ENCODE data around the gene LARP4B.

LARP4B gene

DNA sequence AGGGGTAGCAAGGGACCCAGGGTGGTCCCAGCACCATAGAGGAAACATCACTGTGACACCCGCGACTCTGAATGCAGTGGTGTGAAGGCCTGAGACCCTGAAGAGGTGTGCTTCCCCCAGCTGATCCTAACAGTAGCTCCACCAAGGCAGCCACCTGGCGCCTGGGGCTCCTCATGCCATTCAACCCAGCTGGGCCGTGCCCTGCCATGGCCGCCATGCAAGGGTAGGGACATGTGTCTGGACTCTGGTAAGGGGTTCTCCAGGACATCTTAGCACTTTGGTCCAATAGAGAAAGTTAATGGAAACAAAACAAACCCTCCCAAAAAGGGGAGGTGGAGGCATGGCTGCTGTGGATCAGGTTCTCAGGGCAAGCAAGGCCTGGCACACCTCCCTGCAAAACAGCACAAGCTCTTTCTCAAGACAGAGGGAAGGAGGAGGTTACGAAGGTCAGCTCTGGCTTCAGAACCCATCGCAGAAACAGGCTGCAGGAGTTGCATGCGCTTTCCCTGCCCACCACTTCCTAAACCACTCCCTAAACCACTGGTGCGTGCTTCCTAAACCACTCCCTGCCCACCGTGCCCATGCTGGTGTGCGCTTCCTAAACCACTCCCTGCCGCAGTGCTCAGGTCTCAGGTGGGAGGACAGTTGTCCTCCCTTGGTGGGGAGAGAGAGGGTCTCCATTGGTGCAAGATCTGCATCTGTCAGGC, 108.7 kb downstream of the LARP4B start:
- no peak for FAIRE-seq

DNA sequence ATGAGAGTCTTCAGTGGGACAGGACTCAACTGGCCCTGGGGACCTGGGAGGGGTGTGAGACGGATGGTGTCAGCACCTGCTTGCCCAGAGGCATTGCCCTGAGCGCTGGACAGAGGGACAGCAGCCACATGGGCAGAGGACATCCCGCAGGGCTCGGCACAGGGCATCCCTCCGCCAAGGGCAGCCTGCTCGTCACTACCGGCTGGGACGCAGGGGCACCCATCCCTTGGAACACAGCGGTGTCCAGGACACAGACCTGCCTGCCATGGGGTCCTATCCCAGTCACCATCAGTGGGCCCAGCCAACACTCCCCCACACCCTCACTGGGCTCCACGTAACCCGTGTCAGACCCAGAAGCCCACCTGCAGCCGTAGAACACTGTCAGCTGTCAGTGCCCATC, 109.3 kb downstream of the LARP4B start:
- FAIRE-seq: no peak

DNA sequence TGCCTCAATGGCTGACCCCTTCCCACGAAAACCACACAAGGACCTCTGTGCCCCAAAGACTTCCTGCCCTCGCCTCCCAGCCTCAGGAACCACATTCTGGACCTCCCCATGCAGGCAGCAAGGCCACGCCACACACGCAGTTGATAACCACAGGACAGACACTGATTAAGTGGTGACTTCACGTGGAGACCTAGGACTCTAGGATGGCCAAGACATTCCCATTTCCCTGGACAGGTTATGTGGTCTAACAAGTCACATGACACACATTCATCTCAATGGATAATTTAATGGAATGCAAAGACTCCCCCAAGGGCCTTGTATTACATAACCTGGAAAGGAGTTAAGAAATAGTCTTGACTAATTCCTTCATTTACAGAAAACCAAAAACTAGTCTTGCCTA, 110.2 kb downstream of the LARP4B start:
- FAIRE-seq: no peak

DNA sequence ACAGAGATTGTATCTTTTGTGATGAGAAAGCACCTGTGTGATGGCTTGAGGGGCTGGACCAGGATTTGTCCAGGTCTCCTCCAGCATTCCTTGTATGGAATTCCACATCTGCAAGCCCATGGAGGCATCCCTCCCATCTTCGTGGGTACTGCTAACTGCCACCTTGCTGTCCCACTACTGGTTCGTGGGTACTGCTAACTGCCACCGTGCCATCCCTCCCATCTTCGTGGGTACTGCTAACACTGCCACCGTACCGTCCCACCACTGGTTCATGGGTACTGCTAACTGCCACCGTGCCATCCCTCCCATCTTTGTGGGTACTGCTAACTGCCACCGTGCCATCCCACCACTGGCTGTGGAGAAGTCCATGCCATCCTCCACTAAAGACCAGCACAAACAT, 111.7 kb downstream of the LARP4B start:
- no peak for FAIRE-seq

DNA sequence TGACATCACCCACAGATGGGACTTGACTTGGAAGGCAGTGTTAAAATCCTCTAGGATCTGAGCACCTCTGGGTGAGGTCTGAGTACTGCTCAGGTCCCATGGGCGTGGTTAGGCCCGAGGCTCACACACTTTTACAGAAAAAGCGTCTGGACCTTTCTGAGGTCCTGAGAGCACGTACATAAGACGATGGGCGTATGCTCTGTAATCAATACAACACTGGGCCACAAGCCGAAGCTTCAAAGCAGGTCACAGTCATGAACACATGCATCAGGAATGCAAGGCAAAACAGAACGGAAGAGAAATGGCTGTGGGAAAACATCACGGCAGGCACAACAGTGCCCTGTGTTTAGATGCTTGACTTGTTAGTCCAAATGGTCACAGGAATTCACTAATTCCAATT, 112.2 kb downstream of the LARP4B start:
- FAIRE-seq: no peak

DNA sequence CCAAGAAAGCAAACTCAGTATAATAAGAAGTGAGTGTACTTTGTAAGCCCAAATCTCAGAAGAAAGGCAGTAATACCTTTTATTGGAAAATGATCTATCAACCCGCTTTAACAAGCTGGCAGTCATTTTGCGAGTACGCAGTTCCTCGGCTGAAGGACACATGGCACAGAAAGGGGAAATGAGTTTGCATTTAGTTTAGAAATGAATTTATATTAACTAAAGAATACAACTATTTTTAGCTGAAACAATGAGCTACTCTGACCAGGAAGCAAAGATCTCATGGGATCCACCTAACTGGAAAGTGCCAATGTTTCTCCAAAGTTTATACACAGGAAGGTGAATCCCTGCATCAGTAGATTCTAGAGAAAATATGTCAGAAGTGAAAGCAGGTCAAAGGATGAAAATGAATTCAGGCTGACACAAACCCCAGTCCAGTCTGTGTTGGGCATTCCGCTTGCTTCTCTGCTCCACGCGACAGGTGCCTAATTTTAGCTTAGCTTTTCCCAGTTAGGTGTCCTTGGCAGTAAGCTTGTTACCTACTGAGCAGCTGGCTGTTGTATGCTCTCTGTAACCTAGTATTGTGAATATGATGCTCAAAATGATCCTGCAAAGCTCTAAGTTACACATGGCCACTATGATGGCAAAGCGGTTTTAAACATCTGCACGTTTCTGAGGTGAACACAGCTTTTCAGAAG, 112.8 kb downstream of the LARP4B start:
- FAIRE-seq: no peak

DNA sequence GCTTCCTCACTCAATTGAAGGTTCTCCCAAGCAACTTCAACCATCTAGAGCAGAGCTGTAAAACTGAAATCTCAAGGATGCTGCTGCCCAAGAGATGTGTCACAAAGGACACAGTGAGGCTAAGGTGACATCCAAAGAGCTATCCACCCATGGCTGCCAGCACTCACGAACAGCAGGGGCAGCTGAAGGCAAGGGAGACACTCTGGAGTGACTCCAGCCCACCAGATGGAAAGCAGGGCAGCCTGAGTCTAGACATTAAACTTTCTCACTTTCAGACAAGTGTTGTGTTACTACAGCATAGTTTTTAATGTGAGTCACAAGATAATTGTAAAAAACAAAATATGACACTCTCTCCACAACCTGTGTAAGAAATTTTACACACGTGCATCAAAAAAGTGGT, 113.5 kb downstream of the LARP4B start:
- no peak for FAIRE-seq

DNA sequence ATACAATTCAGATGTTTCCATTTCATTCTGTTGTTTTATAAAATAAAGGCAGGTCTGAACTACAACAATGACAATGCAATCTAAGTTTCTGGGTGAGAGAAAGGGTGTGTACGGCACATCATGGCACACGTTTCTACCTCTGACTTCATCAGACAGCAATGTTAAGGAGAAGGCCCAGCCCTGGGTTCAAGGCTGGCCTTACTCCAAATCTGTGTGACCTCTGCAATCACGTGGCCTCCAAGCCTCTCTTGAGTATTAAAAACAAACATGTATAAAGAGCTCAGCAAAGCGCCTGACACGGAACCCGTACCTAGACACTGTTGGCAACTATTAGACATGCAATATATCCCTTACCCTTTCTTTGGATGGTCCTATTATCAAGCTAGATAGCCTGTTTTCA, 114.1 kb downstream of the LARP4B start:
- no peak for FAIRE-seq

DNA sequence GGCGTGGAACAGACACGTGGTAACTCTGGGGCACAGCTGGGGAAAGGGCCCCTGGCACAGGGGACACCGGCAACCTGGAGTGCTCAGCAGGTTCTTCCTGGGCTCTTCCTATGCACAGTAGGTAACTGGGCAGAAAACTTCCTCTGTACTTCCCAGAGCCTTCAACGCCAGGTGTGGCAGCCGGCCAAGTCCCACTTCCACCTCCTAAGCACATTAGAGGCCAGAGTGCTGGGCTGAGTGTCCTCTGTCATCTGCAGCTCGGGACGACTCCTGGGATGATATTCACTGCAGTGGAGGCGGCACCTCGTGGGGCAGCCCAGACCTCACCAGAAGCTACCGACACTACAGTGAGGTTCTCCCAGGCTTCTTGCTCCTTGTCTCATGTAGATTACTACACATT, 114.5 kb downstream of the LARP4B start:
- FAIRE-seq: no peak

DNA sequence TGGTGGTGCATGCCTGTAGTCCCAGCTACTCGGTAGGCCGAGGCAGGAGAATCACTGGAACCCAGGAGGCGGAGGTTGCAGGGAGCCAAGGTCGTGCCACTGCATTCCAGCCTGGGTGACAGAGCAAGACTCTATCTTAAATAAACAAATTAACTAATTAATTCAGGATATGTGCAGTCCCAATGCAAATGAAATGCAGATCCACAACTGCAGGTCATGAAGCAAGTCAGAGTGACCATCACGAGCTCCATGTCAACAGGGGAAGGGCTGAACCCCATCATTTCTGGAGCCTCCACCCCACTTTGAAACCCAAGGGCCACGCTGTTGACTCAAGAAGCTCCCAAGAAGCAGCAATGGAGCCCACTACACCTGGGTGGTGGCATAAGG, 115.4 kb downstream of the LARP4B start:
- no peak for FAIRE-seq

DNA sequence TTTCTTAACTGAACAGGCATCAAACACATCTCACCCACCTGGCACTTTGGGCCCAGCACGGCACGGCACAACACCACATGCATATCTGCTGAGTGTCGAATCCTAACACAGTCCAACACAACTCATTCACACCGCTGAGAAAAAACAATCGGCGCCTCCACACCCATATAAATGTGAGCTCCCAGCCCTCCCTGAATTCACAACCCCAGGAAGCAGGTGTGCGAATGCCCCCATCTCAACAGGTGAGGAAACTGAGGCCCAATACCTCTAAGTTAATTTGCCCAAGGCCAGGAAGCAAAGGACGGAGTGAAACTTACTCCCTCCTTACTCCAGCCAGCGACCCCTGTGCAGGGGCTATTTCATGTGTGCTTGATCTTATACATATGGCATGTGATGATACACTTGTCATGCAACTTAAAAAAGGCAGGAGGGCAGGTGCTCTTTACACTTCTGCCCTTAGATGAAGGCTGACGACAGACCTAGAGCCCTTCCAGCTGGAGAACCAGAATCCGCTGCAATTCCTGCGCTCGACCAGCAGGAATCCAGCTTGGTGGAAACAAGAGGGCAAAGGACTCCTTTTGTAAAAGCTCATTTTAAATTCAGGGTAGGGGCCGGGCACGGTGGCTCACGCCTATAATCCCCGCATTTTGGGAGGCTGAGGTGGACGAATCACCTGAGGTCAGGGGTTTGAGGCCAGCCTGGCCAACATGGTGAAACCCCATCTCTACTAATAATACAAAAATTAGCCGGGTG, 116.0 kb downstream of the LARP4B start:
- no peak for FAIRE-seq

DNA sequence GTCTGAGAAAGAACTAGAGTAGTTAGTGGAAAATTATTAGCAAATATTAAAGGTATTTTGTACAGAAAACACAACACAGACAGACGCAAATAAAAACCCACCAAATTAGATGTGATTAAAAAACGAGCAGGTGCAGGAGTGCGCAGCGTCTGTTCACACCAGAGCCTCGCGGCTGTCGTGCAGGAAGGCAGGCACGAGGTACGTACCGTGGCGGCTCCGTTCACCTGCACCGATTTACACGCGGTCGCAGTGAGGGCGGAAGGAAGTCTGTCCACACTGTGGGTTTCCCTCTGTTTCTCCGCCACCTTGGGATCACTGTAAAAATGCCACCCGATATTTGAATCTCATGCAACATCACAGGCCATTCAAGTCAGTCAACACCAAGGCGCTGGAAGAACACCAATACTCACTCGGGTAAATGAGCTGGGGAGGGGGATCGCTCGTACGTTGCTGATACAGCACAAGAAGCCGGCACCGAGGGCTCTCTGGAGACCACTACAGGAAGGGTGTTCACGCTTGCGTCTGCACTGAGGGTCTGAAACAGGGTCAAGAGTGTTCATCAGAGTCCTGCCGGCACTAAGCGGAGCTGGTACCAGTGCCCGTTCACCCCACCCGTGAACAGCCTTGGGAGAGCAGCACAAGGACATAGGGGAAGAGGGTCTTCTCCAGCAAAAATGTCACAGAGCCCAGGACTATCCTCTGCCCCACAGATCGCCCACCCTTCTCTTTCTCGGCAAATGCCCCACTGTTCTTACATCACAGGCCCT, 116.8 kb downstream of the LARP4B start:
- FAIRE-seq: no peak

DNA sequence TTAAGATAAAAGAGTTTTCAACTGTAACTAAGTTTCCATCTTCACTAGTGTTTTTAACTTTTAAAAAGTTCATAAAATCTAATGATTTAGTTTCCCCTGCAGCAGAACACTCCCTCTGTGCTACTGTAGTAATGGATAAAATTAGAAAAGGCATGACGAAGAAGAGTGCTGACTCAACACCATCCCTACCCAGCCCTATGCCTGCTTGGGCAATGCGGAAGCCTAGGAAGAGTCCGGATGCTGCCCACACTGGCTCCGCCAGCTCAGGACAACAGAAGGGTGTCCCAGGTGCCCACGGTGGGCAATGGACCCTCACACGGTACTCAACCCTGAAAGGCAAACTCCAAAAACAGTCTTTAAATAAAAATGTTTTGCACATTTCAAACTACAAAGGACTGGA, 118.2 kb downstream of the LARP4B start:
- FAIRE-seq: no peak

DNA sequence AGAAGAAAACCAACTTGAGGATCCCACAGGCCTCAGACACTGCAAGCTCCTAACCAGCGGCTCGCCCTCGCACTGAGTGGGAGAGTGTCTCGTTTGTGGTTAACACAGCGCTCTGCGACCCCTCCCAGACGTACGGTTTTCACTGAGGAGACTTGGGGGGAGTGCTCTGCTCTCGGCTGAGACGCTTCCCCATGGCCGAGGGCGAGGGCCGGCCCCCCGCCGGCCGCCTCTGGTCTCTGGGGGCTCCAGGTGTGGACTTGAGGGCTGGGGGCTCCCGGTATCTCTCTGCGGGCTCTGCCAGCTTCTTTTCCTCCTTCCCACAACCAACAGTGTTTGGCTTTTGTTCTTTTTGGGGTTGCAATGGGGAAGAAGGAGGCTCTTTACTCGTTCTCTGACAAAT, 118.7 kb downstream of the LARP4B start:
- no peak for FAIRE-seq

DNA sequence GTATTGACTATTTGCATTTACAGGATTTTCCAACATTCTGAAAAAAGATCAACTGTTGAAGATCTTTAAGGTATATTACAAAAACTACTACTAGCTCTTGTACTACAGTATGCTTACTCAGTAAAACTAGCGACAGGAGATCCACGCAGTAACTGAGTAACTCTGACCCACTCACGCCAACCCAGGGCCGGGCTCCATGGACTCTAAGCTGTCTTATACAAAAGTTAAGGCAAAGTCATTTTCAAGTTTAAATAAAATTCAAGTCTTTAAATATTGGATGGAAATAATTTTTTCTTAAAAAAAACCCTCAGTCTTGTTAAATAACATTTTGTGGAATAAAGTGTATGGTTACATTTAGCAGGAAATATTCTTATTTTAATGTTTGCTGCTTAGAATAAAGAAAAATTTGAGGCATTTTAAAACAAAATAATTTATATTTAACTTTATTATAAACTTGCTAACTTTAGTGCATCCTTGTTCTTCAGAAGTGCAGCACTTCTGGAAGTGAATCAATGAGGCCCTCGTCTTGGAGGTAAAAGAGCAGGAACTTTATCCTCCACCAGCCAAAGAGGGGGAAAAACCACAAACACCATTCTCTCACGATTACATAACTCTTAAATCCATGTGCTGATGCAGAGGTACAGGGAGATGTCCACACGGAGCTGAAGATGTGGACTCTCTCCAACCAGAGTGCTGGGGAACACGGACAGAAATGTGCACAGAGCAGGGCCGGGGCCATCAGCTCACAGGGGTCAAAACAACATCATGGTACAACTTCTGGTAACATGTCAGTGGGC, 119.9 kb downstream of the LARP4B start:
- no peak for FAIRE-seq

DNA sequence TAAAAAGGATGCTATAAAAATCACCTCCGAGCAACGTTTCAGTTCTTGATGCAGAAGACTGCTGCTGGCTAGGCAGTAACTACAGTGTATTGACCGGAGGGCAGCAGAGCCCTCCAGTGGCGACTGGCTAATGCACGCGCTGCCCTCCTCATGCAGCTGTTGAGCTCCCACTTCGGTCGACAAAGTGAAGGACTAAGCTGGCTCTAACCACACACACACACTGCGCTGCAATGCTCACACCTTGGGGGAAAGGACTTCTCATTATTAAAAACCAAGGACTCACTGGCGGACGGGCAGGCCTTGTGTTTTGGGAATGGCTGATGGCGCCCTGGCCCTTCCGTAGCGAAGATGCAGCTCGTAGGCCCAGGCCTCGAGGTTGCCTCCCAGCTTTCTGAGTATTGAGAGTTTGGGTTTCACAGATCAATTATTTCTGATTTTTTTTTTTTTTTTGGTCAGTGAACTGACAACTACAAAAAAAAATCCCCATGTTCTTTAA, 121.1 kb downstream of the LARP4B start:
- FAIRE-seq: no peak

DNA sequence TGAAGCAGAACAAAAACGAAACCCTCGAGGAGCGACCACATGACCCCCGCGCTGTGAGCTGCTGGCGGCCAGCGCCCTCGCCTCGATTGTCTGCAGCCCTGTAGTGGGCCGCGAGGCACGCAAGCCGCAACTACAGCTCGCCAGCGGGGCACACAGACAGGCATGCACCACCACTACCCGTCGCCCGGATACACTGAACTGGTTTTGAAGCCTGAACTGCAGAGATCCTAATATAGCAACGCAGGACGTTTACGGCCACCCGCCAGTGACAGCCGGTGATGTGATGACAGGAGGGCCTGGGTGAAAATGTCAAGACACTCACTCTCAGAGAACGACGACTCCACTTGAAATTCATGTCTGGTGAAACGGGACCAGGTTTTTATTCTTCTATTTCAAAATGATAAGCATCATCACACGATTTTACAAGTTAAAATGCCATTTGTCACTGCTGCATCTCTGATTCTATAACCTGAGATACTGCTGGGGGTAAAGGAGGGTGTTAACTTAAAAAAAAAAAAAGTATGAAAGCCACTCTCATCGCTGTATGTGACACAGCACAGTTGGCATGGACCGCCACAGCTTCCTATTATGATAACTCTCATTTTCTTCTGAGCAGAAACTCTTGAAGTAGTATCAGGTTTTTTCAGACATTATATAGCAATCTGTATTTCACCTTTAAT, 121.7 kb downstream of the LARP4B start:
- FAIRE-seq: no peak

DNA sequence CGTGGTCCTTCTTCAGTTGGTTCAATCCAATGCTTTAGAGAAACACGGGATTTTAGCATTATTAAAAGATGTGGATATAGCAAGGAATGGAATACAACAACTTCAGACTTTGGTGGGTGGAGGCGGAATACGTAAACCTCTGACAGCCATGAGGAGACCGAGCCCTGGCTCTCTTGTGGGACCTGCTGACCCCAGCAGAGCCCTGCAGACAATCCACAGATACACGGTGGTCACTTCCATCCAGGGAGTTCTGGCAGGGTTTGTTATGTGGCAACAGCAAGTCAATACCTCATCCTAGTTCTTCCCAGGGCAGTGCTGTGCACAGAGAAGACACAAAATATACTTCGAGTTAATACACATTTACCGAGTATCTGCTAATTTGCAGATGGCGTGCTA, 123.5 kb downstream of the LARP4B start:
- FAIRE-seq: no peak

DNA sequence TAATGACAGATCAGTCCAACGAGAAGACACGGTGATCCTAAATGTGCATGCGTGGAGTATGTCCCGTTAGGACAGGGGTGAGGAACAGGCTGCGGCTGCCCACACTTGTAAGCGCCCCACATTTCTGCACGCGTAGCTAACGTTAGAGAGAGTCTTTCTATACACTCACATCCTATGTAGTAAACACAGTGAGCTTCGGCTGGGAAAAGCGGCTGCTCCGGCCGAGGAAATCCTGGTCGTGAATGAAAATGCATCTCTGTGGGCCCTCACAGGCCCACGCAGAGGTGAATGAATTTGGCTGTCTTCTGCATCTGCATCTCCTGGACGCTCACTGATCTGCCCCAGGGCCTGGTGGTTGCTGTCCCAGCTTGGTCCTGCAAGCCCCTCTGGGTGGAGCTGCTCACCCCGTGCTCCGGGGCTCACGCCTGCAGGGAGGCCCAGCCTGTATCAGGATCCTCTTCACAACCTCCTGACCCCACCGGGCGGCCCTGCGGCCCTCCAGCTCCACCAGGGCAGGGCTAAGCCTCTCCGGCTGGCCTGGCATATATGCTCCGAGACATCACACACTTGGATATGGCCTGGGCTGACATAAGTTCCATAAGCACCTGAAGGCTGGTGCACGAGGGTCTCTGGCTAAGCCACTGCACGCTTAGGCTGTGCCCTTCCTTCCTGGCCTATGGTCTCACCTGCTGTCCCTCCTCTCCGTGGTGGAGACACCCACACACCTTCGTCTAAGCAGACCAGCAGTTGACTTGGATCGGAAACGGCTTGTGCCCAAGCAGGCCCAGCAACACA, 124.1 kb downstream of the LARP4B start:
- FAIRE-seq: no peak

DNA sequence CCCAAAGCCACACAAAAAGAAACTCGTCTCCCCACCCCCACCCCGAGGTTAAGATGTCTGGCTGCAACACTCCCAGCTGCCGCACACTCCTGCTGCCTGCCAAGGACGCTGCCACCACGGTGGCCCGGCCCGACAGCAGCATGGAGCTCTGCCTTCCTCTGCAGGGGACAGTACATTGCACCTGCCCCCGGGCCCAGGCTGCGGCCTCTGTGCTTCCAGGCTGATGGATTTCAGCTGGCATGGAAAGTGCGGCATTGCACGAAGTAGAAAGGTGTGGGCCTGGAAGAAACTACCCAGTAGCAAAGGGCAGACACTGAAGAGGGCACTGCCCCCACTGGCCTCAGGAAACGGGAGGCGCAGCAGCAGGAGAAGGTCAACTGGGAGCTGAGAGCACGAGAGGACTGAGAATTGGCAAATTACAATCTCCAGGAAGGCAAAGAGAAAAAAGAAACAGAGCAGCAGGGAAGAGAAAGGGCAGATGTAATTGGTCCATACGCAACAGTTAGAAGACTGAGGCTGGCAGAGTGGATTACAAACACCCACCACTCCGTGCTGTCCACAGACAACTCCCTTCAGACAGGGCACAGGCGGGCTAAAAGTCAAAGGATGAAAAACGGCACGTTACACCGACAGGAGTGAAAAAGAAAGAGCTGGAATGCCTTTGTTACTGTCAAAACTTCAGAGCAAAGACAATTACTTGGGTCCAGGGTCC, 124.9 kb downstream of the LARP4B start:
- FAIRE-seq: no peak
